Psoas muscle (tissue), 8 donors: Measurements from ENCODE around the gene IRF7. TPM values are rescaled to one million over a fixed set of nuclear protein-coding genes. Genes with fewer than 3 reads are reported as not detected.
"Not testable (repeated sequence)": the region's sequence is repeated elsewhere in the genome, so short reads cannot be mapped to it uniquely, and the experiment has no call there.

ENCODE experiments used
- ATAC-seq, 4 donors: fragments of 200-7000 bp; cut with Tn5 transposase; one replicate each; pipeline ENCODE4 v1.9.1; 2020; ENCODE audit warnings: moderate library complexity in 3 of 4, mild to moderate bottlenecking in 2 of 4
- DNase-seq, 2 donors: peaks; one replicate each; pipeline ENCODE4 v3.0.0-alpha.2; 2020
- H3K27ac ChIP-seq: fragments of 200-600 bp; one replicate; pipeline ENCODE4 v1.8.0; 2022
- H3K27me3 ChIP-seq, 3 donors: fragments of 200-600 bp in 1 of 3; one replicate each; pipeline versions ENCODE4 v1.6.1 to v1.8.0; 2013 to 2022; ENCODE audit warnings: low read length in 2 of 3, mild to moderate bottlenecking in 2 of 3, moderate library complexity in 1 of 3; ENCODE audit not compliant: insufficient read depth in 3 of 3
- H3K36me3 ChIP-seq, 2 donors: fragments of 200-600 bp in 1 of 2; one replicate each; pipeline versions ENCODE4 v1.6.1 to v1.8.0; 2013 to 2022; ENCODE audit warnings: low read depth in 1 of 2, mild to moderate bottlenecking in 1 of 2, moderate library complexity in 1 of 2; ENCODE audit not compliant: insufficient read depth in 1 of 2
- H3K4me1 ChIP-seq: fragments of 200-600 bp; one replicate; pipeline ENCODE4 v1.8.0; 2022
- H3K4me3 ChIP-seq: fragments of 200-600 bp; one replicate; pipeline ENCODE4 v1.8.0; 2022; ENCODE audit warnings: mild to moderate bottlenecking
- H3K9me3 ChIP-seq: fragments of 200-600 bp; one replicate; pipeline ENCODE4 v1.8.0; 2022
- CTCF ChIP-seq: fragments of 200-600 bp; IDR thresholded peaks from one replicate; pipeline ENCODE4 v1.8.0; 2022; ENCODE audit warnings: antibody characterized with exemption
- WGBS, 3 donors: extraction: QIAGEN DNeasy Blood & Tissue Kit; methylation state at CpG; one replicate each; pipeline versions ENCODE4 v1.1.6 to v1.1.7; 2013; 5-methylcytosine and 5-hydroxymethylcytosine counted together
- intact Hi-C, 2 donors: fragments of 100-400 bp; cut with DNase I; formaldehyde crosslinking; loops; one replicate each; pipeline versions ENCODE4 v1.11.0 to v1.14.2; 2022
- polyA plus RNA-seq, 3 donors: library from polyadenylated mRNA; stranded (reverse); fragments of 200-250 nt; gene quantifications; one replicate each; pipeline ENCODE4 v1.2.3, GENCODE V29; 2013
- total RNA-seq, 4 donors: library from RNA; stranded (reverse); fragmentation: NEBNext Ultra II Directional in 2 of 4; extraction: Animal tissue kit (Norgen Biotek cat#: 25700) in 2 of 4; gene quantifications; one replicate each; pipeline versions ENCODE4 v1.2.1 to v1.2.4, GENCODE V29; 2021 to 2023
- donor health status: healthy with polysubstance abuse.
- donor health status: DM: no; HTN: no; CAD: no; lungs with moderate emphysema.
- donor health status: Bipolar disorder and iron deficiency.
- donor health status: healthy.
- donor health status: DM: yes; HTN: yes; CAD: no.
- donor health status: DM: no; HTN: no; CAD: no.
- donor health status: DM: no; HTN: no; CAD: no.
- donor health status: DM: yes; HTN: yes; CAD: no.

IRF7 gene
- total and polyA plus RNA-seq, 7 donors: 7.5 to 23.1 (median 12.9) TPM

GRCh38 chr11:574632-575312 lies 41.0 kb downstream of the IRF7 start:
- no peak for TF ChIP-seq CTCF
- no peak overlapping the region for H3K27ac ChIP-seq

GRCh38 chr11:574031-574570 lies 41.6 kb downstream of the IRF7 start:
- WGBS, 3 donors: 50 to 68% (median 68%) methylated on average over 14 of the region's 14 CpGs
- H3K27me3 ChIP-seq, H3K27ac ChIP-seq, DNase-seq, ATAC-seq, H3K36me3 ChIP-seq, H3K9me3 ChIP-seq: not testable (repeated sequence)
- intact Hi-C loops: loop anchor here in 1 of 2 donors (10.0 kb wide), 1 partner anchor 121 kb away; the partner anchor contains the start of genes DEAF1 and TMEM80
- peak overlapping the region; percentile 80 for H3K4me3 ChIP-seq
- peaks cover 34% of the 10 kb centered on the region for H3K4me1 ChIP-seq

More at GRCh38 chr11:574632-575312, 41.0 kb downstream of the IRF7 start:
- Histone ChIP-seq H3K36me3 (no peaks in the 10 kb centered on the region), H3K27me3 (no peaks in the 10 kb centered on the region), H3K4me3 (peak overlapping the region; percentile 80), H3K9me3 (no peaks in the 10 kb centered on the region), H3K4me1 (peaks cover 35% of the 10 kb centered on the region)
- intact Hi-C loops: loop anchor here (5.0 to 10.0 kb wide), 2 partner anchors 53 to 120 kb away; partner anchors contain the start of genes DEAF1 (in 1 of the 2), SCT (in 1 of the 2) and TMEM80 (in 1 of the 2)
- DNase-seq: no peak
- peak in 1 of 4 donors; percentile 0 for ATAC-seq
- WGBS, 3 donors: 35 to 45% (median 39%) methylated on average over 23 to 25 of the region's 25 CpGs

GRCh38 chr11:573146-573759 lies 42.5 kb downstream of the IRF7 start:
- TF ChIP-seq CTCF: no peak
- Histone ChIP-seq H3K36me3 (no peaks in the 10 kb centered on the region), H3K27ac (no peak overlapping the region), H3K4me1 (peaks cover 27% of the 10 kb centered on the region), H3K4me3 (no peak overlapping the region), H3K9me3 (no peaks in the 10 kb centered on the region), H3K27me3 (no peaks in the 10 kb centered on the region)
- no peak for ATAC-seq
- 79 to 91% (median 89%) methylated on average over 16 of the region's 16 CpGs for WGBS, 3 donors
- intact Hi-C loops: loop anchor here in 1 of 2 donors (10.0 kb wide), 1 partner anchor 122 kb away; the partner anchor contains the start of genes DEAF1 and TMEM80
- no peak for DNase-seq

GRCh38 chr11:571802-572185 lies 44.0 kb downstream of the IRF7 start:
- no peak for TF ChIP-seq CTCF

More at GRCh38 chr11:571802-572185, 44.0 kb downstream of the IRF7 start:
- ATAC-seq: no peak
- Histone ChIP-seq H3K27ac (no peak overlapping the region), H3K27me3 (no peaks in the 10 kb centered on the region), H3K4me1 (peaks cover 17% of the 10 kb centered on the region), H3K36me3 (no peaks in the 10 kb centered on the region), H3K9me3 (no peaks in the 10 kb centered on the region), H3K4me3 (no peak overlapping the region)
- intact Hi-C loops: loop anchor here in 1 of 2 donors (10.0 kb wide), 1 partner anchor 123 kb away; the partner anchor contains the start of genes DEAF1 and TMEM80
- 71 to 74% (median 71%) methylated on average over 8 of the region's 8 CpGs for WGBS, 3 donors
- no peak for DNase-seq
